ENCODE data around the gene ZNF333. TPM values are rescaled to one million over a fixed set of nuclear protein-coding genes. Genes with fewer than 3 reads are reported as not detected.
"Not testable (repeated sequence)": the region's sequence is repeated elsewhere in the genome, so short reads cannot be mapped to it uniquely, and the experiment has no call there.

ZNF333 gene
- total and polyA plus RNA-seq, 2 donors (not counting 3 experiments of a cell fraction or from before 2014, with no cell fraction given), result 11.1 to 19.7 TPM

DNA sequence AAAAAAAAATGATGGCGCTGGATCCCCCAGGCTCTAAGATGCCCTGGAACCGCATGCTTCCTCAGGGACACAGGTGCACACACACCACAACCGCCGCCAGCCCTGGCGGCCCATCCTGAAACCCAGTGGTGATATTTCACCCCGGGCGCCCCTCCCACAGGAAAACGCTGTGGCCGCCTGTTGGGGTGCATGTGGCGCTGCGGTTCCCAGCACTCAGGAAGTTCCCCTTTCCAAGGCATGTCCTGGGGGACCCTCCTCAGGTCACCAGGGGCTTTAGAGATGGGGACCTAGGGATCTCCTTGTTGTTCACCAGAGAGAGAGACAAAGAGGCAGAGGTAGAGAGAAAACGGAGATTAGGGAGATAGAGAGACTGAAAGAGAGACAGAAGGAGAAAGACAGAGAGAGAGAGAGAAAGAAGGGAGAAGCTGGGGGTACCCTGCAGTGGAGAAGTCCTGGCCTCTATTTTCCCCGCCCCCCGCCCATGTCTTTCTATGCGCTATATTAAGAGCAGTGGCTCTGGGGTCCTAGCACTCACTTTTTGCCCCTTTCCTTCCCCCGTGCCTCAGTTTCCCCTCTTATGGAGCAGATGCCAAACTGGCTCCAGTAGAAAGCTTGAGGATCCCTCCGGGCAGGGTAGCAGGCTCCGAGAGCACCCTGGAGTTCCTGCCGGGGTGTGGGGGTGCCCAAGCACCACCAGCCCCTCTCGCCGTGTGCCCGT lies 86.2 kb downstream of the ZNF333 start:
- dilution Hi-C loops (cut with MboI; ENCODE audit: extremely low pct_ligation_motif_present, low sequenced_read_pairs), result no loop called here
- CTCF ChIA-PET, result no interaction called here

DNA sequence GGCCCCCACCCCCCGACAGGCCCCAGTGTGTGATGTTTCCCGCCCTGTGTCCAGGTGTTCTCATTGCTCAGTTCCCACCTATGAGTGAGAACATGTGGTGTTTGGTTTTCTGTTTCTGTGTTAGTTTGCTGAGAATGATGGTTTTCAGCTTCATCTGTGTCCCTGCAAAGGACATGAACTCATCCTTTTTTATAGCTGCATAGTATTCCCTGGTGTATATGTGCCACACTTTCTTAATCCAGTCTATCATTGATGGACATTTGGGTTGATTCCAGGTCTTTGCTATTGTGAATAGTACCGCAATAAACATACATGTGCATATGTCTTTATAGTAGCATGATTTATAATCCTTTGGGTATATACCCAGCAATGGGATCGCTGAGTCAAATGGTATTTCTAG lies 87.8 kb downstream of the ZNF333 start:
- dilution Hi-C loops (cut with MboI; ENCODE audit: extremely low pct_ligation_motif_present, low sequenced_read_pairs), result not testable (repeated sequence)

More for the DNA sequence above, 86.2 kb downstream of the ZNF333 start:
- TF ChIP-seq EZH2 (IDR thresholded peaks at IDR 0.05; ENCODE audit: borderline replicate concordance, low read depth, low read length, severe bottlenecking) (no peak), MYC (IDR thresholded peaks at IDR 0.05; ENCODE audit: low read depth, low read length) (no peak), POLR2A (IDR thresholded peaks at IDR 0.05; ENCODE audit: low read depth, low read length) (no peak), FOS (IDR thresholded peaks at IDR 0.05; ENCODE audit: borderline replicate concordance, insufficient read depth, low read length) (no peak), POLR2AphosphoS5 (IDR thresholded peaks at IDR 0.05; ENCODE audit: insufficient read depth, low read depth, low read length) (no peak), JUN (IDR thresholded peaks at IDR 0.05; ENCODE audit: borderline replicate concordance, insufficient read depth, insufficient read length, low read depth) (no peak), GATA2 (IDR thresholded peaks at IDR 0.05; ENCODE audit: insufficient read depth, insufficient read length, low read depth, low read length) (no peak)
- TF ChIP-seq, protein P1, sequence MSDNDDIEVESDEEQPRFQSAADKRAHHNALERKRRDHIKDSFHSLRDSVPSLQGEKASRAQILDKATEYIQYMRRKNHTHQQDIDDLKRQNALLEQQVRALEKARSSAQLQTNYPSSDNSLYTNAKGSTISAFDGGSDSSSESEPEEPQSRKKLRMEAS (IDR thresholded peaks at IDR 0.05; ENCODE audit: insufficient read depth, insufficient read length), result no peak
- TF ChIP-seq, protein P2, sequence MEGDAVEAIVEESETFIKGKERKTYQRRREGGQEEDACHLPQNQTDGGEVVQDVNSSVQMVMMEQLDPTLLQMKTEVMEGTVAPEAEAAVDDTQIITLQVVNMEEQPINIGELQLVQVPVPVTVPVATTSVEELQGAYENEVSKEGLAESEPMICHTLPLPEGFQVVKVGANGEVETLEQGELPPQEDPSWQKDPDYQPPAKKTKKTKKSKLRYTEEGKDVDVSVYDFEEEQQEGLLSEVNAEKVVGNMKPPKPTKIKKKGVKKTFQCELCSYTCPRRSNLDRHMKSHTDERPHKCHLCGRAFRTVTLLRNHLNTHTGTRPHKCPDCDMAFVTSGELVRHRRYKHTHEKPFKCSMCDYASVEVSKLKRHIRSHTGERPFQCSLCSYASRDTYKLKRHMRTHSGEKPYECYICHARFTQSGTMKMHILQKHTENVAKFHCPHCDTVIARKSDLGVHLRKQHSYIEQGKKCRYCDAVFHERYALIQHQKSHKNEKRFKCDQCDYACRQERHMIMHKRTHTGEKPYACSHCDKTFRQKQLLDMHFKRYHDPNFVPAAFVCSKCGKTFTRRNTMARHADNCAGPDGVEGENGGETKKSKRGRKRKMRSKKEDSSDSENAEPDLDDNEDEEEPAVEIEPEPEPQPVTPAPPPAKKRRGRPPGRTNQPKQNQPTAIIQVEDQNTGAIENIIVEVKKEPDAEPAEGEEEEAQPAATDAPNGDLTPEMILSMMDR (IDR thresholded peaks at IDR 0.05; ENCODE audit: extremely low read depth in 1 of 2, insufficient read depth in 1 of 2, low read depth in 1 of 2, low read length in 2 of 2), result no peak
- no peak for FAIRE-seq
- no peak for DNase-seq (ENCODE audit: low read depth, low spot score)
- Histone ChIP-seq H2AFZ (ENCODE audit: low read depth, low read length) (no peak overlapping the region), H3K79me2 (ENCODE audit: control insufficient read depth, insufficient read depth, low read length) (no peaks in the 10 kb centered on the region), H3K4me2 (ENCODE audit: insufficient read depth, low read length) (no peak overlapping the region), H3K9me1 (replicated peaks; ENCODE audit: control insufficient read depth, extremely low read depth, insufficient read depth, low read length) (no peaks in the 10 kb centered on the region), H3K4me1 (ENCODE audit: control insufficient read depth, extremely low read depth, insufficient read depth, low read length) (no peaks in the 10 kb centered on the region), H3K4me3 (replicated peaks in 1 of 3; ENCODE audit: insufficient read depth in 1 of 3, low read depth in 1 of 3, low read length in 3 of 3) (no peak overlapping the region), H3K27me3 (ENCODE audit: control insufficient read depth in 2 of 2, insufficient read depth in 2 of 2, low read length in 2 of 2) (no peaks in the 10 kb centered on the region), H4K20me1 (replicated peaks; ENCODE audit: control insufficient read depth, extremely low read depth, insufficient read depth, low read length) (no peaks in the 10 kb centered on the region), H3K27ac (ENCODE audit: insufficient read depth, low read depth, low read length) (no peak overlapping the region), H3K9me3 (replicated peaks; ENCODE audit: control insufficient read depth, insufficient read depth, low read length) (no peaks in the 10 kb centered on the region), H3K9ac (replicated peaks; ENCODE audit: extremely low read depth, insufficient read depth, low read length) (no peak overlapping the region), H3K36me3 (ENCODE audit: control insufficient read depth in 2 of 2, extremely low read depth in 1 of 2, insufficient read depth in 2 of 2, low read length in 2 of 2) (no peaks in the 10 kb centered on the region)
- intact Hi-C loops (cut with micrococcal nuclease), result no loop called here
- no TSS peak for BruUV-seq (replicated peaks)
- POLR2A ChIA-PET, result no interaction called here

More for the DNA sequence above, 87.8 kb downstream of the ZNF333 start:
- POLR2A ChIA-PET; H3K4me1 ChIP-seq (ENCODE audit: control insufficient read depth, extremely low read depth, insufficient read depth, low read length); DNase-seq (ENCODE audit: low read depth, low spot score); H3K27me3 ChIP-seq (ENCODE audit: control insufficient read depth in 2 of 2, insufficient read depth in 2 of 2, low read length in 2 of 2); H3K9me1 ChIP-seq (replicated peaks; ENCODE audit: control insufficient read depth, extremely low read depth, insufficient read depth, low read length); H2AFZ ChIP-seq (ENCODE audit: low read depth, low read length); H3K4me3 ChIP-seq (replicated peaks in 1 of 3; ENCODE audit: insufficient read depth in 1 of 3, low read depth in 1 of 3, low read length in 3 of 3); CTCF ChIA-PET; BruUV-seq (replicated peaks); intact Hi-C loops (cut with micrococcal nuclease); FAIRE-seq; H3K9ac ChIP-seq (replicated peaks; ENCODE audit: extremely low read depth, insufficient read depth, low read length); H3K27ac ChIP-seq (ENCODE audit: insufficient read depth, low read depth, low read length); H3K4me2 ChIP-seq (ENCODE audit: insufficient read depth, low read length); H3K79me2 ChIP-seq (ENCODE audit: control insufficient read depth, insufficient read depth, low read length); H3K36me3 ChIP-seq (ENCODE audit: control insufficient read depth in 2 of 2, extremely low read depth in 1 of 2, insufficient read depth in 2 of 2, low read length in 2 of 2); H3K9me3 ChIP-seq (replicated peaks; ENCODE audit: control insufficient read depth, insufficient read depth, low read length); H4K20me1 ChIP-seq (replicated peaks; ENCODE audit: control insufficient read depth, extremely low read depth, insufficient read depth, low read length): not testable (repeated sequence)
